ENCODE results near the gene PNPLA8.

The PNPLA8 gene

DNA sequence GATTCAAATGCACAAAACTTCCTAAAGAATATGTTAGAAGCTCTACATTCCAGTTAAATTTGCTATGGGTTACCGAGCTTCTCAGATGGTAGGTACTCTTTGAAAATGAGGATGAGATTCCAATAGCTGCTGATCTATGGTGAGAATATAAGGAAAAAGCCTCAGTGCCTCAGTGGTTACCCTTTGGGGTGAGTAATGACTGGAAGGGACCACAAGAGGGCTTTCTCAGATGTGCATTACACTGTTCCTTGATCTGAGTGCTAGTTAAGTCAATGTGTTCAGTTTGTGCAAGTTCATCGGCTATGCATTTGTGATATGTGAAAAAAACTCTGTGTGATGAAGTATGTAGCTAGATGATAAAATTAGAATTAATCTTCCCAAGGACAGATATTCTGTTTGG is 73.2 kb downstream of the PNPLA8 start:
- peak; percentile 30 to 41 for DNase-seq
- no peak for TF ChIP-seq POLR2A (IDR thresholded peaks at IDR 0.05; ENCODE audit: low read length)
- TF ChIP-seq GATA1 (IDR thresholded peaks at IDR 0.05; ENCODE audit: low read depth, low read length), result no peak

DNA sequence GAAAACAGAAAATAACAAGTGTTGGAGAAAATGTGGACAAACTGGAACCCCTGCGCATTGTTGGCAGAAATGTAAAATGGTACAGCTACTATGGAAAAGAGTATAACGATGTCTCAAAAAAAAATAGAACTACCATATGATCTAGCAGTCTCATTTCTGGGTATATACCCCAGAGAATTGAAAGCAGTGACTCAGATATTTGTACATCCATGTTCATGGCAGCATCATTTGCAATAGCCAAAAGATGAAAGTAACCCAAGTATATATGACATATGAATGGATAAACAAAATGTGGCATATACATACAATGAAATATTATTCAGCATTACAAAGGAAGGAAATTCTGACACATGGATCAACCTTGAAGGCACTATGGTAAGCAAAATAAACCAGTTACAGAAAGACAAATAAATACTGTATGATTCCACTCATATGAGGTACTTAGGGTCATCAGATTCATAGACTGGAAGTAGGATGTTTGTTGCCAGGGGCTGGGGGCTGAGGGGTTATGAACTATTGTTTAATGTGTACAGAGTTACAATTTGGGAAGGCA is 74.6 kb downstream of the PNPLA8 start:
- TF ChIP-seq POLR2A (IDR thresholded peaks at IDR 0.05; ENCODE audit: low read length) (no peak), GATA1 (IDR thresholded peaks at IDR 0.05; ENCODE audit: low read depth, low read length) (no peak)
- DNase-seq, result no peak

DNA sequence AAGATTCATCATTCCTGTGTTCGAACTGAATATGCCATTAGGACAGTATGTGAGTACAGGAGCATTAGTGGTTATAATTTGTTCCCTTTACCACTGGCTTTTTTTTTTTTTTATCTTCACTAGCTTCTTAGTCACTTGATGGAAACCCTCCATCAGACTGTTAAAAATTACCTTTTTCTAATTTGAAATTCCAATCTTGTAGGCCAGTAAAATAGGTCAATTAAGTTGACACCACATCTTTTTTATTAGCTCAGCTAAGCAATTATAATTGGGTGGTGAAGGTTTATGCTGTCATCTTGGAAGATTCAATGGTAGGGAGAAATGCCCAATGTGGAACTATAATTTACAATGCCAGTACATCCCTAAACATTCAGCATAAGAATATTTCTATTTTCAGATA is 75.8 kb downstream of the PNPLA8 start:
- TF ChIP-seq GATA1 (IDR thresholded peaks at IDR 0.05; ENCODE audit: low read depth, low read length) (no peak), POLR2A (IDR thresholded peaks at IDR 0.05; ENCODE audit: low read length) (no peak)
- no peak for DNase-seq

DNA sequence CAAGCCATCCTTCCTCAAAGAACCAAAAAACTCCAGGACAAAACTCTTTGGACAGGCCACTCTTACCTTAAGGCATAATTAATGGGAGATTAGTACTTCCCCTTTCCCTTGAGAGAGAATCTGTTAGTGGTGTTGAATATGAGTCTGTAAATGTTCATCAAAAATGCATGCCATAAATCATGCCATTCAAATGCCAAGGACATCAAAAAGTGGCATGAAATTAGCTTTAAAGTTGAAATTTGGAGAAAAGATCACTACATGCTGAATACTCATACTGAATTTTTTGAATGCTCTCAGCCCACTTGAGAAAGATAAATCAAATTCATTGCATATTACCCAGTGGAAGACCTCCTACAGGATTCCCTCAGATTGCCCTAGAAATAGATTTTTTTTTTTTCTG is 76.4 kb downstream of the PNPLA8 start:
- TF ChIP-seq POLR2A (IDR thresholded peaks at IDR 0.05; ENCODE audit: low read length) (no peak), GATA1 (IDR thresholded peaks at IDR 0.05; ENCODE audit: low read depth, low read length) (no peak)
- DNase-seq, result no peak

DNA sequence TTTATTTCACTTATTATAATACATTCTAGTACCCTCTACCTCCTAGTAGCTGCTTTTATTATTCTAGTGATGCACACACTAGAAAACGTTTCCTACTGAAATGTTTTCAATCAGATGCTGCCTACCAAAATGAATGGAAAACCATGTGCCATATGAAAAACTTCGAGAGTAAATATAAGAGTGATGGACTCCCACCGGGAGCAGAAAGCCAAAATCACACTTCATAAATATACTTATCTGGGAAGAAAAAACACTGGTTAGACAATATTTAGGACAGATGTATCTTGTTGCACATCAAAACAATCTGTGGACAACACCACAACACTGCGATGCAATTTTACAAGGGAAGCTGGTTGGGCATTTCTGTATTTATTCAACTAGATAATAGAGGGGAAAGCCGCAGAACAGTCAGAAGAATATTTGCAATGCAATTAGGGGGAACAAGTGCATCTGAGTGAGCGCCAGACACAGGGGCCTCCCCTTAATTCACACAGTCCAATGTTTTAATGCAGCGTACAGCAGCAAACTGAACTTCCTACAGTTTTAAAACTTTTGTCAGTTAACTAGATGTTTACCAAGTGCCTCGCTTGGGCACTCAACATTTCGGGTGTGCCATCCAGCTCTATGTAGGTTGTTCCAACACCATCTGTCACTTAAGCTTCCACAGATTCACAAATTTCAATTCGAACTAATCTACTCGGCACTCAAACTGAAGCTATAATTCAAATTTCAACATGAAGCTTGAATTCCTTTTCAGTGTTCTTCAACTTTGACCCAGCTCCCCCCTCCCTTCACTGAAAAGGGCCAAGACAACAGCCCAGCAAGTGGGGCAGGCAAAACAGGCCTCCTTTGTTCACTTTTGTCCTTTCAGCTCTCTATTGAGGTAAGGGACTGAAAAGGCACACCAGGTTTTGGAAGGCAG is 77.1 kb downstream of the PNPLA8 start:
- no peak for TF ChIP-seq POLR2A (IDR thresholded peaks at IDR 0.05; ENCODE audit: low read length)
- TF ChIP-seq GATA1 (IDR thresholded peaks at IDR 0.05; ENCODE audit: low read depth, low read length), result no peak
- DNase-seq, result no peak

DNA sequence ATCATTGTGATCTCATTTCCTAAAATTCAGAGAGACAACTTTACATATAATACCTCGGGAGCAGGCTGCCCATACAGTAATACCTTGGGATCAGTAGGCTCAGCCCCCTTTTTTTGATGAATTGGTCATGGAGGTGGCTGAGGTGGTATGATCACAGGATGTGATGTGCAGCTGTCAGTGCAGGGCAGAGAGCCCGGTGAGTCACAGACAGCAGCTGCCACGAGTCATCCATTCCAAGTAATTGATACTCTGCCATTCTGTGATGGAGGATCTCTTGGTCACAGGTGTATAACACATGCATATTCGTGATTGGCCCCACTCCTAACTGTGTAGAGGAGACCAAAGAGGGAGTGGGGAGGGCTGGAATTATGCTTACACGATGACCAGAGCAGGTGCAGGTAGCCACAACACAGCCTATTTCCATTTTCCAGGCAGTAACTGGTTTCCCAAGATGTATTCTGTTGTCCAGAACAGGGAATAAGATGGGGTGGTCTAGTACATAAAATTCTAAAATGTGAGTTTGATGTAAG is 83.8 kb downstream of the PNPLA8 start:
- DNase-seq, result no peak
- TF ChIP-seq GATA1 (IDR thresholded peaks at IDR 0.05; ENCODE audit: low read depth, low read length) (no peak), POLR2A (IDR thresholded peaks at IDR 0.05; ENCODE audit: low read length) (no peak)

DNA sequence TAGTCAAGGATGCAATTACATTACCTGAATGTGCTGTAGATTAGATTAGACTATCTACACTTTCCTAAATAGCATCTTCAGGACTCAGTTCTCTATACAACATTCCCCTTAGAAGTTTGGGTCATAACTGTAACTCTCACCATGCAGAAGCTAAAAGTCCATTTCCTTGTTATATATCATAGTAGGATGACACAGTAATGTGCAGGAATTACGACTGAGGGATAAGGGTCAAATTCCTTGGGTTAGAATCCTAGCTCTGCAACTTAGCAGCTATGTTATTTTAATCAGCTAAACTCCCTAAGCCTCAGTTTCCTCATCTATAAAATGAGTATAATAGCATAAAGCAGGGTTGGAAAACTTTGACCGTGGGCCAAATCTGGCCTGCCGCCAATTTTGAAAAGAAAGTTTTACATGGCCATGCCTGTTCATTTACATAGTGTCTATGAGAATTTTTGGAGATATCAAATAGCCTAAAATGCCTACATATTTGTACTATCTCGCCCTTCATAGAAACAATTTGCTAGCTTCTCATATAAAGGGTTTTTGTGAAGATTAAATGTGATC is 84.5 kb downstream of the PNPLA8 start:
- no peak for DNase-seq
- TF ChIP-seq GATA1 (IDR thresholded peaks at IDR 0.05; ENCODE audit: low read depth, low read length), result no peak
- no peak for TF ChIP-seq POLR2A (IDR thresholded peaks at IDR 0.05; ENCODE audit: low read length)

DNA sequence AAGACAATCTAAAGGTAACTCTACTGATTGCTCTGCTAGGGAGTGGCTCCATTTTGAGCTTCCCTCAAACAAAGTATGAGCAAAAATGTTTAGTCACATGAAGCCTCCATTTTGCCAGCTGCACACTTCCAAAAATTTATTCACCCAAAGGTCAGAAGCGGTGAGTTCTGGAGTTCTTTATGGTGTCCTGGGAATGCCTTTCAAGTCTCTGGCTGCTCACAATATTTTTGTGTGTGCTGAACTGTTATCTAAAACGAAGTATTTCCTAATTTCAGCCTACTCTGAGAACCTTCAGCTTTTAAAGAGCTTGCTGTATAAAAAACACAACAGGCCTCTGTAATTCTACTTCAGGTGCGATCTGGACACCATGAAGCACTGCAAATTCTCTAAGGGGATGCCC is 85.3 kb downstream of the PNPLA8 start:
- DNase-seq, result no peak
- no peak for TF ChIP-seq GATA1 (IDR thresholded peaks at IDR 0.05; ENCODE audit: low read depth, low read length)
- TF ChIP-seq POLR2A (IDR thresholded peaks at IDR 0.05; ENCODE audit: low read length), result no peak

DNA sequence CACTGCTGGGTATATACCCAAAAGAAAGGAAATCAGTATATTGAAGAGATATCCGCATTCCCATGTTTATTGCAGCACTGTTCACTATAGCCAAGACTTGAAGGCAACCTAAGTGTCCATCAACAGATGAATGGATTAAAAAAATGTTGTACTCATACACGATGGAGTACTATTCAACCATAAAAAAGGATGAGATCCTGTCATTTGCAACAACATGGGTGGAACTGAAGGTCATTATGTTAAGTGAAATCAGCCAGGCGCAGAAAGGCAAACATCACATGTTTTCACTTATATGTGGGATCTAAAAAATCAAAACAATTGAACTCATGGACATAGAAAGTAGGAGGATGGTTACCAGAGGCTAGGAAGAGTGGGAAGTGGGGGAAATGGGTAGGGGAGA is 89.0 kb downstream of the PNPLA8 start:
- DNase-seq, result no peak
- TF ChIP-seq GATA1 (IDR thresholded peaks at IDR 0.05; ENCODE audit: low read depth, low read length) (no peak), POLR2A (IDR thresholded peaks at IDR 0.05; ENCODE audit: low read length) (no peak)

DNA sequence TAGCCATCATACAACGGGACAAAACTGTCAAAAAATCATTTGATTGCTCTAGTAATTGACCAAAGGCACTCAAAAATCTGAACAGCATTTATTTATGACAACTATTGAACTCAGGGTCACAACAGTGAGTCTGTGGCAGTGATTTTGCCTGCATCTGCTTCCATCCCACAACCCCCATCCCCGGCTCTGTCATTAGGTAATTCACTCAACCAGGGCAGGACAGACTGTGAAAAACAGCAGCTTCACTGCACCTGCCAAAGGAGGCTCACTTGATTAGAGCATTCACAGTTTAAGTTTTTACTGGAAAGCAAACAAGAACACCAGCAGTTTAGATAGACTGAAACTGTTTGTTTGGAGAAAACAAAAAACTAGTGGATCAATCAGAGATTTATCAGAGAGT is 91.9 kb downstream of the PNPLA8 start:
- TF ChIP-seq GATA1 (IDR thresholded peaks at IDR 0.05; ENCODE audit: low read depth, low read length), result no peak
- no peak for TF ChIP-seq POLR2A (IDR thresholded peaks at IDR 0.05; ENCODE audit: low read length)
- no peak for DNase-seq

DNA sequence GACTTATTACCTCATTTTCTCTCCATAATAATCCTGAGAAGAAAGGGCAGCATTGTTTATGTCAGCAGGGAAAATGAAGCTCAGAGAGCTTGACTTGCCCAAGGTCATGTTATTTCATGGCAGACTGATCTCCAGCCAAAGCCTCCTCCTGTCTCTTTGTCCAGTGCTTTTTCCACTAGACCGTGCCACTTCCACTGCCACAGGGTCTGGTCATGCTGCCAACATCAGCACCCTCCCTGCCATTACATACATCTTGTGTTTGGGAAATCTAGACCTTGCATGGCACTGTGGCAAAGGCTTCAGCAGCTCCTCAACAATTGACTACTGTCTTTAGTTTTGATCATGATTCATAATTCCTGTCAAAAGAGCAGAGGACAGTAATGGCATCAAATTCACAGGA is 94.8 kb downstream of the PNPLA8 start:
- DNase-seq, result no peak
- TF ChIP-seq POLR2A (IDR thresholded peaks at IDR 0.05; ENCODE audit: low read length) (no peak), GATA1 (IDR thresholded peaks at IDR 0.05; ENCODE audit: low read depth, low read length) (no peak)

DNA sequence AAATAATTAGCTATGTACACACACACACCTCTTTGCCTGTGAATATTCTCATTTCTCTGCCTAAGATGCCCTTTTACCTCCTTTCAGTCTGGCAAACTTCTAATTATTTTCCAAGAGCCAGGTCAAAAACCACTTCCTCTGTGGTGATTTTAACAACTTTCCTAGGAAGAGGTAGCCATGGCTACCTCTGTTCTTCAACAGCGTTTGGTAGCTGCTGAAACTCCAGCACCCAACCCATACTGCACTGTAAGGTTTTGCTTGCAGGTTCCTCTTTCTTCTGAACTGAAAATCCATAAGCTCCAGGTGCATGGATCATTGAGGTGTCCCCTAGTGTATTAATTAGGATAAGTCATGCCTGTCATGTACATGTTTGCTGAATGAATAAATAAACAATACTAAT is 95.3 kb downstream of the PNPLA8 start:
- no peak for TF ChIP-seq POLR2A (IDR thresholded peaks at IDR 0.05; ENCODE audit: low read length)
- TF ChIP-seq GATA1 (IDR thresholded peaks at IDR 0.05; ENCODE audit: low read depth, low read length), result no peak
- no peak for DNase-seq

DNA sequence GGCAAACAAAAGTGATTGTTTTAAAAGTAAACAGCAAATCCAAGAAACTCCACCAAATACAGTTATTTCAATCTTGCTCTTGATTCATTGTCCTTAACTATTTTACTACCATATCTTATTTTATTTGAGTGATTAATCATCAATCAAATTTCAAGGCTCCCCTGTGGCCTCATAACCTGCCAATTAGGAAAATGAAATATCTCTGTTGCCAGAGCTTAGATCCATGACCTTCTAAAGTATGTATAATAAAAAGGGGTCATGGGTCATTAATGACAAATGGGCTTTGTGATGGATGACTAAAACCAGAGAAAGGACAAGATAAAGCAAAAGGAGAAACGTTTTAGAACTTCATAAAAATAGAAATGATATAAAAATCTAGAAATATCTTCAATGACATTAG is 98.2 kb downstream of the PNPLA8 start:
- no peak for TF ChIP-seq GATA1 (IDR thresholded peaks at IDR 0.05; ENCODE audit: low read depth, low read length)
- TF ChIP-seq POLR2A (IDR thresholded peaks at IDR 0.05; ENCODE audit: low read length), result no peak
- no peak for DNase-seq

DNA sequence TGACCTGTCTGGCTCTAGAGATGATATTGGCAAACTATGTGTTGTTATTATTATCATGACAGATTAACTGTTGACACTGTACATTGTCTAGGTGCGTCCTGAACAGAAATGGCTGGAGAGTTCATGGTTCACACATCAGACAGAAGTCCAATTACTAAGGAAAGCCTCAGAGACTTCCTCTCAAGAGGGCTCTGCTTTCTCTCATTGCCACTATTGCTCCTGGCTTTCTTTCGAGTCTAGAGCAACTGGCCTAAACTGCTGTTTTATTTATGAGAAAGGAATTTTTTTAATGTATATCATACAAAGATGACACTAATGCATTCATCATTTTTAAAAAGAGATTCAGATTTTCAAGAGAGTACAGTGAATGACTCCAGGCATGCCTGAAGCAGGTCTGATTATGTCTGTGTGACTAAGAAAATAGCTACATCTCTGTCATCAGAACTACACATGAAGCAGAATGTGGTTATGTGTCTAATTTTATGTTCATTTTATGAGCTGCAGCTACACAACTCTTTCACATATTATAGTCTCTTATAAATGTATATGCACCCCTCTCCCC is 100.1 kb downstream of the PNPLA8 start:
- no peak for DNase-seq
- TF ChIP-seq GATA1 (IDR thresholded peaks at IDR 0.05; ENCODE audit: low read depth, low read length), result no peak
- no peak for TF ChIP-seq POLR2A (IDR thresholded peaks at IDR 0.05; ENCODE audit: low read length)

Data from erythroblast (primary cell).